NCI-H2196 treated with DMSO at 0.1 percent for 48 hours (cell line): ENCODE data around the gene ACLY.
"Not testable (repeated sequence)": the region's sequence is repeated elsewhere in the genome, so short reads cannot be mapped to it uniquely, and the experiment has no call there.

ENCODE experiments used
- DNase-seq: peaks from one replicate; lab custom pipeline; 2025; ENCODE audit not compliant: unreplicated experiment; lab: John Stamatoyannopoulos, UW

Gene ACLY

GRCh38 chr17:41912925-41913324 is 5.8 kb downstream of the ACLY start:
- no peak for DNase-seq

GRCh38 chr17:41910701-41911391 is 7.9 kb downstream of the ACLY start:
- no peak for DNase-seq

GRCh38 chr17:41909088-41909487 is 9.7 kb downstream of the ACLY start:
- no peak for DNase-seq

GRCh38 chr17:41907633-41908539 is 10.9 kb downstream of the ACLY start:
- no peak for DNase-seq

DNA sequence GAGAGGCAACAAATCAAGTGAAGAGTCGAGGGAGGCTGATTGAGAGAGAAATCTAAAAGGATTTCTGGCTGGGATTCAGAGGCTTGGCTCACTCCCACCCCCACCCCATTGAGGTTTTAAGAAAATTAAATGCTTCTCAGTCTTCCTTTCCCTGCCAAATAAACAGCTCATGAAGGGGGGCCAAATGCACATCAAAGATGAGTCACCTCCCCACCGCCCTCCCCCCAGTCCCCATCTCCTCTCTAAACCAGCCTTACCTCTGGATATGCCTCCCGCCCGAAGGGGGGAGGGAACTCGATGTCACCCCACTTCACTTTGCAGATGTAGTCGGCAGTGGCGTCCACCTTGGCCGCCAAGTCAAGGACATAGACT is 11.6 kb downstream of the ACLY start:
- DNase-seq, result no peak

GRCh38 chr17:41906465-41907184 is 12.1 kb downstream of the ACLY start:
- DNase-seq, result no peak

DNA sequence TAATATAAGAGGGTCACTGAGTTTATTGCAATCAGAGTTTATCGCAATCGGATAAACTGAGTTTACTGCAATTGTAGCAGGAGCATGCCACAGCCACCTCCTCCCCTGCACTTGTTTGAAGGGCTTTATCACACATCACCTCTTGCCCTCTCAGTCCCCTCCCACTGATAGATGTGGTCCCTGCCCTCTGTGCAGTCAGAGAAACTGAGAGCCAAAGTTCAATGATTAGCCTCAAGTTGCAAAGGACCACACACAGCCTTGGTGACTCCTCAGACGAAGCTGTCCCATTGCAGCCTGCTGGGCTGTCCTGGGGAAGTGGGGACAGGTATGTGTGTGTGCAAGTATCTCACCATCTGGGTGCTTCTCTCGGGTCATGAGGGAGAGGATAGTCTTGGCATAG is 13.6 kb downstream of the ACLY start:
- DNase-seq, result no peak

DNA sequence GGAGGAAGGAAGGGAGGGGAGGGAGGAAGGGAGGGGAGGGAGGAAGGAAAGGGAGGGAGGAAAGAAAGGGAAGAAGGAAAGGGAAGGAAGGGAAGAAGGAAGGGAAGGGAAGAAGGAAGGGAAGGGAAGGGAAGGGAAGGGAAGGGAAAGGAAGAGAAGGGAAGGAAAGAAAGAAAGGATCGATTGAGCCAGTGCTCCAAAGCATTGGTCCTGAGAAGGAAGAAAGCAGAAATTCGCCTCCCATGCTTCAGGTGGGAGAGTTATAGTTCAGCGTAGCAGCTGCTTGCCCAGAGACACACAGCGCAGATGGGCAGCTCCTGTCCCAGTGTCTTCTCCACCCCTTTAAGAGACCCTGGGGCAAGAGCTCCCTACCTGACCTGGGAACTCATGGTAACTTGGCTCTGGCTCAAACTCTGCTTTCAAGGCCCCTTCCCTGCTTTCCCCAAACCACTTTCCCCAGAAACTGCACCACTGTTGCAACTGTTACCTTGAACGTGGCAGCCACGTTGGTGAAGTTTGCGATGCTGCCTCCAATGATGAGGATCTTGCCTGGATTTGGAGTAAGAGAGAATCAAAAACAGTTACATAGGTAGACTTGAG is 14.4 kb downstream of the ACLY start:
- DNase-seq, result no peak

GRCh38 chr17:41901646-41902045 is 17.1 kb downstream of the ACLY start:
- DNase-seq, result no peak

GRCh38 chr17:41896726-41897125 is 22.0 kb downstream of the ACLY start:
- DNase-seq, result no peak

GRCh38 chr17:41895617-41896016 is 23.1 kb downstream of the ACLY start:
- no peak for DNase-seq

- DNase-seq, result peak; percentile 4
These were observed 23.9 kb downstream of the ACLY start for GRCh38 chr17:41894791-41895331.

- DNase-seq, result no peak
These were observed 25.4 kb downstream of the ACLY start for GRCh38 chr17:41893384-41893783.

DNA sequence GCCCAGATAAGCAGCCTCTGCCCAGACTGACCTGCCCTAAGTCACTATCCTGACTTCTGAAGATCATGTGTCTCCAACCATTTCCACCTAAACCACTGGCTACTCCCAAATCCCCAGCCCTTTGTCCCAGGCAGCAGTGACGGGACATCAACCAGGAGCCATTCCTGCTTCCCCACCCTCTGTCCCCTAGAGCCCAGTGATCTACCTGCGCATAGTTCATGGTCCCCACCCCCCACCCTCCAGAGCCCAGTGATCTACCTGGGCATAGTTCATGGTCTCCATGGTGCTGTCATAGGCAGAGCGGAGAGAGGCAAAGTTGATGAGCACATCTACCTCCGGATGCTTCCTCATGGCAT is 26.8 kb downstream of the ACLY start:
- DNase-seq, result no peak

- DNase-seq, result no peak
These were observed 27.4 kb downstream of the ACLY start for GRCh38 chr17:41891135-41892020.

DNA sequence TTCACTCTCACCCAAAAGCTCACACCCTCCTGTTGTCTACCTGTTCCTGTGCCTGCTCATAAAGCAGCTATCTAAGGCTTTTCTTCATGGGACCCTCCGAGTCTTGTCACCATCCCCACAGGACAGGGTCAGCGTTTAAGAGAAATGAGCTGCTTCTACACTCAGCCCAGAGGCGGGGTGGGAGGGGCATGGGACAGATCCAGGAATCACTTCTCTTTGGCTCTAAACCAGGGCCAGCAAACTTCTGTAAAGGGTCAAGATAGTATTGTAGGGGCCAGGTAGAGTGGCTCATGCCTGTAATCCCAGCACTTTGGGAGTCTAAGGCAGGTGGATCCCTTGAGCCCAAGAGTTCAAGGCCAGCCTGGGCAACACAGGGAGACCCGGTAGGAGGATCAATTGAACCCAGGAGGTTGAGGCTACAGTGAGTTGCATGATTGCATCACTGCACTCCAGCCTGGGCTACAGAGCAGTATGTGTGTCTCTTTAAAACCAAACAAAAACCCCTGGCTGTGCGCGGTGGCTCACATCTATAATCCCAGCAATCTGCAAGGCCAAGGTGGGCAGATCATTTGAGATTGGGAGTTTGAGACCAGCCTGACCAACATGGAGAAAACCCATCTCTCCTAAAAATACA is 30.3 kb downstream of the ACLY start:
- DNase-seq, result no peak

GRCh38 chr17:41885733-41886132 is 33.0 kb downstream of the ACLY start:
- no peak for DNase-seq

DNA sequence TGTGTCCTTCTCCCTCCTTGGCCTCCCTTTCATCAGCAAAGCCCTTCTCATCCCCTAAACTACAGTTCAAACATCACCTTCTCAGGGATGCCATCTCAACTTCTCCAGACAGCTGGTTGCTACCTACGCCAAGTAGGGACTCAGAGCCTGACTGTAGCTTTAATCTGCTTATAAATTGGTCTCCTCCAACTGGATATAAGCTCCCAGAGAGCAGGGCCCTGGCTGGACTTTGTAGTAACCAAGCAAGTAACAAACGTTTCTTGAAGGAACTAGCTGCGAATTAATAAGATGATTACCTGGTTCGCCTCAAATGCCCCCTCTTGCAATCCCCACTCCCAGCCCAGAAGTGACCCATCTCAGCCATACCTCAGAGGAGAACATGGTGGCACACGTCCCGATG is 36.0 kb downstream of the ACLY start:
- no peak for DNase-seq

DNA sequence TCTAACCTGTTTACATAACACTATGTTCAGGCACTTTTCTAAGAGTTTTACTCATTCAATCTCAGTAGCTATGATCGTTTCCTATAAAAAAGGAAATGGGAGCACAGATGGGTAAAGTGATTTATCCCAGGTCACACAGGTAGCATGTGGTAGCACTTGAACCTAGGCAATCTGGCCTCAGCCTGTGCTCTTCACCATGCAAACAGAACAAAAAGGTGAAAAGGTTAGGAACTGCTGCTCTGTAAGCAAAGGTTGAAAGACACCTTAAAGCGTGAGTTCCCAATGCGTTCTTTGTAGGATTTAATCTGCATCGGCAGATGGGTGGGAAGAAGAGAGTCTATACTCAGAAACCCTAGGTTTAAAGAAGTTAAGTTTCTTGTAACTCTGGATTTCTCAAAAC is 38.6 kb downstream of the ACLY start:
- DNase-seq, result no peak

- DNase-seq, result not testable (repeated sequence)
These were observed 44.5 kb downstream of the ACLY start for GRCh38 chr17:41874293-41874670.
